HEK293 (cell line): ENCODE results near the gene CLSTN1.

Source experiments
- CTCF ChIA-PET: fragments of 350-600 bp; formaldehyde crosslinking; extraction: SDS; loops from one replicate; lab custom pipeline; 2021; ENCODE audit warnings: antibody characterized with exemption; lab: Yijun Ruan, JAX
- POLR2A ChIA-PET: fragments of 300-600 bp; formaldehyde crosslinking; extraction: SDS; loops from one replicate; lab custom pipeline; 2020; ENCODE audit warnings: antibody characterized with exemption, inconsistent platforms; lab: Yijun Ruan, JAX
- H3K27ac ChIP-seq: fragments of 200-500 bp; sonication (Bioruptor generic); 2 replicates; pipeline ENCODE4 v1.5.1; 2014; ENCODE audit warnings: low read depth, low read length, control low read depth, inconsistent platforms; ENCODE audit errors: extremely low read depth
- H3K36me3 ChIP-seq, 2 experiments: fragments of 200-500 bp in 1 of 2; sonication (Bioruptor generic) in 1 of 2; 1 replicate in 1 of 2; 2 replicates in 1 of 2; pipeline ENCODE4 v1.5.1; 2014 to 2017; ENCODE audit warnings: inconsistent platforms in 2 of 2, low read length in 2 of 2; ENCODE audit not compliant: control insufficient read depth in 2 of 2, insufficient read depth in 1 of 2
- H3K4me1 ChIP-seq: fragments of 200-500 bp; sonication (Bioruptor generic); 2 replicates; pipeline ENCODE4 v1.5.1; 2014; ENCODE audit warnings: mild to moderate bottlenecking, low read length, inconsistent platforms; ENCODE audit not compliant: control insufficient read depth, insufficient read depth
- H3K4me3 ChIP-seq: 2 replicates; pipeline ENCODE4 v1.5.1; 2011; ENCODE audit warnings: low read depth, mild to moderate bottlenecking, control low read depth, low read length, moderate library complexity
- H3K9me3 ChIP-seq: fragments of 200-500 bp; sonication (Bioruptor generic); 2 replicates; pipeline ENCODE4 v1.5.1; 2014; ENCODE audit warnings: low read depth, low read length, inconsistent platforms; ENCODE audit not compliant: control insufficient read depth, insufficient read depth
- HOXA7 ChIP-seq: sonication (generic); formaldehyde crosslinking; IDR thresholded peaks from 2 replicates; pipeline ENCODE4 v1.8.1; 2022; ENCODE audit warnings: missing genetic modification reagents, borderline replicate concordance
- KLF7 ChIP-seq: fragments of 450-650 bp; formaldehyde crosslinking; IDR thresholded peaks from 2 replicates; pipeline ENCODE4 v1.5.1; 2016; ENCODE audit warnings: missing biosample characterization, missing genetic modification characterization, borderline replicate concordance
- PRDM1 ChIP-seq: fragments of 450-650 bp; formaldehyde crosslinking; IDR thresholded peaks from 2 replicates; pipeline ENCODE4; 2016; ENCODE audit warnings: missing biosample characterization, missing genetic modification characterization
- ZNF174 ChIP-seq: fragments of 450-650 bp; formaldehyde crosslinking; IDR thresholded peaks from 2 replicates; pipeline ENCODE4 v1.5.0; 2017; ENCODE audit warnings: missing biosample characterization, mild to moderate bottlenecking, missing genetic modification characterization
- ZNF239 ChIP-seq: fragments of 450-650 bp; formaldehyde crosslinking; IDR thresholded peaks from 2 replicates; pipeline ENCODE4 v1.5.1; 2016; ENCODE audit warnings: missing biosample characterization, missing genetic modification characterization
- ZNF280D ChIP-seq: fragments of 450-650 bp; formaldehyde crosslinking; IDR thresholded peaks from 2 replicates; pipeline ENCODE4 v1.5.1; 2016; ENCODE audit warnings: missing biosample characterization, missing genetic modification characterization
- ZNF518A ChIP-seq: fragments of 450-650 bp; formaldehyde crosslinking; conservative IDR thresholded peaks from 2 replicates; pipeline ENCODE4 v1.5.1; 2016; ENCODE audit warnings: low read depth, missing biosample characterization, missing genetic modification characterization
- ZNF623 ChIP-seq: fragments of 450-650 bp; formaldehyde crosslinking; IDR thresholded peaks from 2 replicates; pipeline ENCODE4 v1.5.1; 2016; ENCODE audit warnings: missing biosample characterization, missing genetic modification characterization
- ZNF645 ChIP-seq: fragments of 450-650 bp; formaldehyde crosslinking; IDR thresholded peaks from 2 replicates; pipeline ENCODE4; 2016; ENCODE audit warnings: missing biosample characterization, missing genetic modification characterization
- ZNF654 ChIP-seq: fragments of 450-650 bp; formaldehyde crosslinking; IDR thresholded peaks from 2 replicates; pipeline ENCODE4 v1.5.1; 2016; ENCODE audit warnings: low read depth, missing biosample characterization, missing genetic modification characterization
- ZNF664 ChIP-seq: fragments of 450-650 bp; formaldehyde crosslinking; IDR thresholded peaks from 2 replicates; pipeline ENCODE4 v1.5.1; 2016; ENCODE audit warnings: missing biosample characterization, missing genetic modification characterization
- ZNF707 ChIP-seq: fragments of 450-650 bp; formaldehyde crosslinking; IDR thresholded peaks from 2 replicates; pipeline ENCODE4 v1.5.1; 2016; ENCODE audit warnings: missing biosample characterization, missing genetic modification characterization

CLSTN1 gene

GRCh38 chr1:9716404-9717192, 107.2 kb downstream of the CLSTN1 start:
- Histone ChIP-seq H3K4me3 (no peak overlapping the region), H3K4me1 (no peaks in the 10 kb centered on the region), H3K9me3 (no peaks in the 10 kb centered on the region), H3K36me3 (peaks cover 0 to 13% of the 10 kb centered on the region in 2 experiments; a peak in 1 of 3 replicates), H3K27ac (no peak overlapping the region)
- ChIA-PET CTCF (interaction anchor here (0.6 to 0.7 kb wide), 2 partner anchors 9 to 22 kb away, joined by 3 to 6 read pairs; no protein-coding TSS in a partner anchor), POLR2A (no interaction called here)
- TF ChIP-seq ZNF623 (tag by site-specific recombination) (no peak), ZNF654 (tag by site-specific recombination) (no peak), ZNF280D (tag by site-specific recombination) (no peak), KLF7 (tag by site-specific recombination) (no peak)

- Histone ChIP-seq H3K36me3 (peaks cover 0 to 8% of the 10 kb centered on the region in 2 experiments; a peak in 1 of 3 replicates), H3K27ac (no peak overlapping the region)
- TF ChIP-seq ZNF645 (tag by site-specific recombination) (no peak), HOXA7 (CRISPR knock-in tag) (no peak), ZNF518A (tag by site-specific recombination) (no peak), ZNF174 (tag by site-specific recombination) (no peak), ZNF664 (tag by site-specific recombination) (no peak), ZNF707 (tag by site-specific recombination) (no peak), PRDM1 (tag by site-specific recombination) (no peak), ZNF239 (tag by site-specific recombination) (no peak)
- TF ChIP-seq, all 188 proteins: peak for 0
- Histone ChIP-seq H3K4me3 (no peak overlapping the region), H3K4me1 (no peaks in the 10 kb centered on the region), H3K9me3 (no peaks in the 10 kb centered on the region)
- POLR2A ChIA-PET: no interaction called here
- CTCF ChIA-PET: interaction anchor here (0.6 to 2.3 kb wide), 2 partner anchors 8 to 152 kb away, joined by 6 read pairs; no protein-coding TSS in a partner anchor
Measured at GRCh38 chr1:9715536-9716226, 108.1 kb downstream of the CLSTN1 start.
